Mesenchymal stem cell (in vitro differentiated cells and primary cell): ENCODE data around the gene SLC5A5.

Experiments
- DNase-seq: peaks from one replicate; pipeline ENCODE4 v3.0.0-alpha.2; 2013
- H2AFZ ChIP-seq: one replicate; pipeline ENCODE4 v1.6.1; 2013; ENCODE audit warnings: low read depth, mild to moderate bottlenecking, control low read depth, inconsistent platforms, low read length, moderate library complexity
- H2AK5ac ChIP-seq: 2 replicates; pipeline ENCODE4 v1.6.1; 2013; ENCODE audit warnings: low read length, moderate library complexity, mild to moderate bottlenecking, inconsistent platforms; ENCODE audit not compliant: severe bottlenecking
- H2BK120ac ChIP-seq: one replicate; pipeline ENCODE4 v1.6.1; 2013; ENCODE audit warnings: low read depth, mild to moderate bottlenecking, inconsistent platforms, low read length, moderate library complexity
- H2BK12ac ChIP-seq, 2 experiments: one replicate each; pipeline ENCODE4 v1.6.1; 2013; ENCODE audit warnings: inconsistent platforms in 2 of 2, low read length in 2 of 2, mild to moderate bottlenecking in 2 of 2, moderate library complexity in 2 of 2, control low read depth in 1 of 2
- H2BK15ac ChIP-seq: one replicate; pipeline ENCODE4 v1.6.1; 2013; ENCODE audit warnings: mild to moderate bottlenecking, low read depth, inconsistent platforms; ENCODE audit not compliant: poor library complexity, severe bottlenecking
- H2BK5ac ChIP-seq: 2 replicates; pipeline ENCODE4 v1.6.1; 2013; ENCODE audit warnings: low read depth, mild to moderate bottlenecking, low read length, control low read depth, inconsistent platforms; ENCODE audit not compliant: poor library complexity, severe bottlenecking
- H3K14ac ChIP-seq, 2 experiments: one replicate each; pipeline ENCODE4 v1.6.1; 2013; ENCODE audit warnings: inconsistent platforms in 2 of 2, low read length in 2 of 2, control low read depth in 1 of 2, mild to moderate bottlenecking in 1 of 2, moderate library complexity in 1 of 2
- H3K18ac ChIP-seq, 2 experiments: one replicate each; pipeline ENCODE4 v1.6.1; 2013; ENCODE audit warnings: inconsistent platforms in 2 of 2, low read length in 2 of 2, control low read depth in 1 of 2, low read depth in 1 of 2, mild to moderate bottlenecking in 1 of 2
- H3K23ac ChIP-seq, 2 experiments: one replicate each; pipeline ENCODE4 v1.6.1; 2013; ENCODE audit warnings: inconsistent platforms in 2 of 2, low read length in 2 of 2, mild to moderate bottlenecking in 2 of 2, moderate library complexity in 2 of 2, control low read depth in 1 of 2
- H3K27ac ChIP-seq: 2 replicates; pipeline ENCODE4 v1.5.1; 2013; ENCODE audit warnings: mild to moderate bottlenecking, moderate library complexity, low read length, control low read depth, inconsistent platforms; ENCODE audit not compliant: poor library complexity, severe bottlenecking
- H3K27me3 ChIP-seq, 2 experiments: 2 replicates each; pipeline versions ENCODE4 v1.6.1 to v1.7.0; 2013; ENCODE audit warnings: low read length in 2 of 2, mild to moderate bottlenecking in 2 of 2, moderate library complexity in 2 of 2, control low read depth in 1 of 2, inconsistent platforms in 1 of 2; ENCODE audit not compliant: control insufficient read depth in 1 of 2, insufficient read depth in 1 of 2
- H3K36me3 ChIP-seq, 2 experiments: 2 replicates each; pipeline versions ENCODE4 v1.6.1 to v1.7.0; 2013; ENCODE audit warnings: low read length in 2 of 2, control low read depth in 1 of 2, inconsistent platforms in 1 of 2, low read depth in 1 of 2, mild to moderate bottlenecking in 1 of 2; ENCODE audit not compliant: insufficient read depth in 2 of 2, control insufficient read depth in 1 of 2
- H3K4ac ChIP-seq, 2 experiments: one replicate each; pipeline ENCODE4 v1.6.1; 2013; ENCODE audit warnings: inconsistent platforms in 2 of 2, low read length in 2 of 2, mild to moderate bottlenecking in 2 of 2, moderate library complexity in 2 of 2, control low read depth in 1 of 2, low read depth in 1 of 2
- H3K4me1 ChIP-seq: 2 replicates; pipeline ENCODE4 v1.6.1; 2013; ENCODE audit warnings: low read depth, low read length, control low read depth; ENCODE audit not compliant: control insufficient read depth, insufficient read depth
- H3K4me2 ChIP-seq: 2 replicates; pipeline ENCODE4 v1.6.1; 2013; ENCODE audit warnings: low read length, mild to moderate bottlenecking, inconsistent platforms; ENCODE audit not compliant: poor library complexity, severe bottlenecking
- H3K4me3 ChIP-seq, 2 experiments: 2 replicates each; pipeline versions ENCODE4 v1.5.1 to v1.7.0; 2013; ENCODE audit warnings: low read length in 2 of 2, mild to moderate bottlenecking in 2 of 2, control low read depth in 1 of 2, low read depth in 1 of 2; ENCODE audit not compliant: insufficient read depth in 1 of 2
- H3K79me1 ChIP-seq: replicated peaks from 2 replicates; pipeline ENCODE4 v1.6.1; 2013; ENCODE audit warnings: mild to moderate bottlenecking, control low read depth, low read length, inconsistent platforms; ENCODE audit not compliant: poor library complexity, severe bottlenecking
- H3K9ac ChIP-seq: 2 replicates; pipeline ENCODE4 v1.7.0; 2013; ENCODE audit warnings: mild to moderate bottlenecking, low read length, moderate library complexity
- H3K9me3 ChIP-seq: 2 replicates; pipeline ENCODE4 v1.7.0; 2013; ENCODE audit warnings: mild to moderate bottlenecking, low read length; ENCODE audit not compliant: control insufficient read depth
- H4K8ac ChIP-seq: one replicate; pipeline ENCODE4 v1.6.1; 2013; ENCODE audit warnings: inconsistent platforms, mild to moderate bottlenecking, low read length, moderate library complexity
- H4K91ac ChIP-seq: one replicate; pipeline ENCODE4 v1.6.1; 2013; ENCODE audit warnings: mild to moderate bottlenecking, low read length, inconsistent platforms
- WGBS: methylation state at CpG from one replicate; pipeline ENCODE4 v1.1.7; 2013; ENCODE audit warnings: mixed read lengths; 5-methylcytosine and 5-hydroxymethylcytosine counted together

The SLC5A5 gene

GRCh38 chr19:17926044-17926443 lies 54.3 kb downstream of the SLC5A5 start:
- Histone ChIP-seq H3K4ac (no peak overlapping the region), H3K9ac (no peak overlapping the region), H4K8ac (no peak overlapping the region), H3K18ac (no peak overlapping the region), H3K79me1 (no peaks in the 10 kb centered on the region), H4K91ac (no peak overlapping the region), H2BK5ac (no peak overlapping the region), H3K27ac (no peak overlapping the region), H3K4me3 (no peak overlapping the region), H3K4me1 (no peaks in the 10 kb centered on the region), H3K23ac (no peak overlapping the region), H2BK12ac (no peak overlapping the region), H3K14ac (no peak overlapping the region), H2AFZ (no peak overlapping the region), H3K36me3 (no peaks in the 10 kb centered on the region), H3K4me2 (no peak overlapping the region), H3K9me3 (no peaks in the 10 kb centered on the region), H2BK120ac (no peak overlapping the region), H2AK5ac (no peak overlapping the region), H3K27me3 (peaks cover 0 to 21% of the 10 kb centered on the region in 2 experiments), H2BK15ac (no peak overlapping the region)
- DNase-seq = no peak
- 73% methylated on average over 4 of the region's 4 CpGs for WGBS

- Histone ChIP-seq H2AFZ (no peak overlapping the region), H3K4me3 (no peak overlapping the region), H2BK5ac (no peak overlapping the region), H3K4me1 (peaks cover 12% of the 10 kb centered on the region), H3K14ac (no peak overlapping the region), H2BK15ac (no peak overlapping the region), H3K36me3 (no peaks in the 10 kb centered on the region), H3K27ac (no peak overlapping the region), H4K91ac (no peak overlapping the region), H3K4me2 (no peak overlapping the region), H3K18ac (no peak overlapping the region), H3K23ac (no peak overlapping the region), H3K27me3 (peaks cover 0 to 17% of the 10 kb centered on the region in 2 experiments), H4K8ac (no peak overlapping the region), H2BK120ac (no peak overlapping the region), H3K9me3 (no peaks in the 10 kb centered on the region), H2AK5ac (no peak overlapping the region), H3K79me1 (peaks cover 11% of the 10 kb centered on the region), H3K4ac (no peak overlapping the region), H2BK12ac (no peak overlapping the region), H3K9ac (no peak overlapping the region)
- 80% methylated on average over 4 of the region's 4 CpGs for WGBS
- no peak for DNase-seq
Observed at GRCh38 chr19:17929056-17929455, 57.3 kb downstream of the SLC5A5 start.

GRCh38 chr19:17931532-17932191 lies 59.9 kb downstream of the SLC5A5 start:
- Histone ChIP-seq H3K9me3 (no peaks in the 10 kb centered on the region), H3K23ac (no peak overlapping the region), H2BK120ac (no peak overlapping the region), H3K27ac (no peak overlapping the region), H2AFZ (no peak overlapping the region), H2AK5ac (no peak overlapping the region), H4K8ac (peak overlapping the region; percentile 65), H2BK5ac (no peak overlapping the region), H3K18ac (no peak overlapping the region), H2BK15ac (no peak overlapping the region), H2BK12ac (no peak overlapping the region), H3K9ac (peak overlapping the region; percentile 95), H3K14ac (no peak overlapping the region), H3K36me3 (peaks cover 0 to 10% of the 10 kb centered on the region in 2 experiments), H4K91ac (no peak overlapping the region), H3K4me2 (no peak overlapping the region), H3K4ac (no peak overlapping the region), H3K79me1 (peaks cover 27% of the 10 kb centered on the region), H3K4me1 (peaks cover 12% of the 10 kb centered on the region), H3K27me3 (peaks cover 0 to 6% of the 10 kb centered on the region in 2 experiments), H3K4me3 (peak overlapping the region in 1 of 2 experiments; percentile 90)
- 62% methylated on average over 10 of the region's 14 CpGs for WGBS
- DNase-seq = peak; percentile 49

GRCh38 chr19:17932485-17933338 lies 61.0 kb downstream of the SLC5A5 start, which contains the start of gene CCDC124:
TSS of gene CCDC124 (plus strand) at chr19:17933015. CDS start at chr19:17936421, 3,406 bp downstream.
- Histone ChIP-seq H2BK15ac (no peak within 1 kb of the TSS), H4K91ac (peak within 1 kb of the TSS; percentile 72), H3K14ac (peak within 1 kb of the TSS in 1 of 2 experiments; percentile 87), H3K4me1 (peaks cover 12% of the 10 kb centered on the region), H2BK12ac (peak within 1 kb of the TSS in 1 of 2 experiments; percentile 67), H2BK5ac (peak within 1 kb of the TSS; percentile 20), H3K79me1 (peaks cover 27% of the 10 kb centered on the region), H3K4me3 (peak within 1 kb of the TSS; percentile 90), H3K27ac (peak within 1 kb of the TSS; percentile 67), H3K9me3 (no peaks in the 10 kb centered on the region), H3K4me2 (peak within 1 kb of the TSS; percentile 81), H2BK120ac (peak within 1 kb of the TSS; percentile 89), H3K27me3 (peaks cover 0 to 5% of the 10 kb centered on the region in 2 experiments), H2AK5ac (no peak within 1 kb of the TSS), H3K9ac (peak within 1 kb of the TSS; percentile 95), H2AFZ (peak within 1 kb of the TSS; percentile 89), H3K18ac (peak within 1 kb of the TSS; percentile 93 to 96), H3K36me3 (peaks cover 0 to 19% of the 10 kb centered on the region in 2 experiments), H3K4ac (peak within 1 kb of the TSS; percentile 60 to 93), H4K8ac (peak within 1 kb of the TSS; percentile 87), H3K23ac (no peak within 1 kb of the TSS)
- under 1% methylated on average over 60 of the region's 64 CpGs for WGBS
- peak; percentile 94 for DNase-seq
